ENCODE data around the gene TMEM184B. TPM values are rescaled to one million over a fixed set of nuclear protein-coding genes. Genes with fewer than 3 reads are reported as not detected.

The TMEM184B gene
- total RNA-seq: 22.6 TPM

DNA sequence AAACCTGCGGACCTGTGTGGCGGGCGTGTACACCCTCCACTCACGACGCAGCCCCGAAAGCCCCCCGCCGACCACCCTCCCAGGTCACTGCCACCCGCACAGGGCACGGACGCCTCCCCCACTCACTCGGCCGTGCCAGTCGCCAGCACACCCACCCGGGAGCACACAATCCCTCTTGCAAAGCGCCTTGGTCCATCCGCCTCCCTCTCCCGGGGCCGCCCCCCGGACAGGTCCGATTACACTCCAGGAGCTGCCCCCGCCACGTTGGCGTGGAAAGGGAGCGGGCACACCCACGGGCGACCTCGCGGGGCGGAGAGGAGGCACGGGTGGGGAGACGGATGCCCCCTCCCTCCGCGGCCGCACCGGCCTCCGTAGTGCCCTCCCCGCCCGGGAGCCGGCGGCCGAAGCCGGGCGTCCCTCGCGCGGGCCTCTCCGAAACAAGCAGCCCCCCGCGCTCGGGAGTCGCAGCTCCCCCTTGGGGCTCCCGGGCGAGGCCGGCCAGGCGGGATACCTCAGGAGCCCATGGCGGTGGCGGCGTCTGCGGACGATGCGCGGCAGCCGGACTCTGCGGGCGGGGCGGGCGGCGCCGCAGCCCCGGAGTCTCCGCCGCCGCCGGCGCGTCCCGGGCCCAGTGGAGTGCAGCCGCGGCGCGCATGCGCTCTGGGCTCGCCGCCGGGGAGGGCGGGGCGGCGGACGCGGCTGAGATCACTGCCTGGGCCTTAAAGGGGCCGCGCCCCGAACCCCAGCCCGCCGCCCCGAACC is at the start of gene TMEM184B:
Gene TMEM184B (minus strand): TSS at position 638 of the 762 bp plus-strand sequence. CDS start 25,049 bp downstream, outside the sequence.
- peak; percentile 82 for ATAC-seq

DNA sequence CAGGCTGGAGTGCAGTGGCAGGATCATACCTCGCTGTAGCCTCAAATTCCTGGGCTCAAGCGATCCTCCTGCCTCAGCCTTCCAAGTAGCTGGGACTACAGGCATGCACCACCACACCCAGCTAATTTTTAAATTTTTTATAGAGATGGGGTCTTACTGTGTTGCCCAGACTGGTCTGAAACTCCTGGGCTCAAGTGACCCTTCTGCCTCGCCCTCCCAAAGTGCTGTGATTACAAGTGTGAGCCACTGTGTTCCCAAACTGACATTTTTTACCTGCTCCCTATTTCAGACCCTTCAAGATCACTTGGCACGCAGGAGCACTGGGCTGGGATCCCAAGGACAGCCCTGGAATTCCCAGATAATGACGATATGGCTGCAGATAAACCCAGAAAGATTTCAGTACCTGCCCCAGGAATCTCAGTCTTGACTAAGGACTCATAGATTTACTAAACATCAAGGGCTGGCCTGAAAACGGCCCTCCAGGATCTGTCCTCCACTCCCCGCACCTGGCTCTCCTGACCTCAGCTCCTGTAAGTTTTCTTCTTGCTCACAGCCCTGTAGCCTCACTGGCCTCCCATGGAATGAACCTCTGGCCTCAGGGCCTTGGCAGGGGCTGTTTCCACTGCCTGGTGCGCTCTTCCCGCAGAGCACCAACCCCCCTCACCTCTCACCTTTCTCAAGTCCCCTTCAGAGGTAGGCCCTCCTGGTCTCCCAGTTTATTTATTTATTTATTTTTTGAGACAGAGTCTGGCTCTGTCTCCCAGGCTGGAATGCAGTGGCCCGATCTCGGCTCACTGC is 48.0 kb upstream of the TMEM184B start:
- ATAC-seq: no peak

GRCh38 chr22:38318792-38319773 is 46.3 kb upstream of the TMEM184B start:
- no peak for ATAC-seq

DNA sequence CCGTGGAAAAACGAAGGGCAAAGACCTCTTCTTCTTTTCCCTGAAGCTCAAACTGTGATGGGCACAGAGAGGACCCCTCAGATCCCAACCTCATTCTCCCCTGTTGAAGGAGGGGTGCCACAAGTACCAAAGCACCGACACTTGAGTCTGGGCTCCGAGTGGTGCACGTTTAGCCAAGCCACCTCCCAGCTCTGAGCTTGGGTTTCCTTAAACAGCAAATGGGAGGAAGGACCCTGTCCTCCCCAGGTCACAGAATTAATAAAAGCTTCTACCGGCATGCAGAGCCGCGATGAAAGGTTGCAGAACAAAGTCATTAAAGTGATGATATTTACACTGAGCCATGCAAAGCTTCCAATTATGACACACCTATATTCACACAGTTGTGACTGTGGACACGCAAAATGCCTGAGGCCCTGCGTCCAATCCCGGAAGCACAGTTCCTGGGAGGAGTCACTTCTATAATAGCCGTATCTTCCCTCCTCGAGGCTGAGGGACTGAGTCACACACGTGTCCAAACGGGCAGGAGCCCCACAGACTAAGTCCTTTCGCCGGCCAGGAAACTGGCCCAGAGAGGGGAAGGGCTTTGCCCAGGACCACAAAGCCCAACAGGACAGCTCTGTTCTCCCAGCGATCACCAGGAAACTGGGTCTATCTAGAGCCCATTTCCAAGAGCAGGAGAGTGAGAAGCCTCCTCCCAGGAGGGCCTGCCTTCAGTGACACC is 45.3 kb upstream of the TMEM184B start:
- peak; percentile 86 for ATAC-seq

DNA sequence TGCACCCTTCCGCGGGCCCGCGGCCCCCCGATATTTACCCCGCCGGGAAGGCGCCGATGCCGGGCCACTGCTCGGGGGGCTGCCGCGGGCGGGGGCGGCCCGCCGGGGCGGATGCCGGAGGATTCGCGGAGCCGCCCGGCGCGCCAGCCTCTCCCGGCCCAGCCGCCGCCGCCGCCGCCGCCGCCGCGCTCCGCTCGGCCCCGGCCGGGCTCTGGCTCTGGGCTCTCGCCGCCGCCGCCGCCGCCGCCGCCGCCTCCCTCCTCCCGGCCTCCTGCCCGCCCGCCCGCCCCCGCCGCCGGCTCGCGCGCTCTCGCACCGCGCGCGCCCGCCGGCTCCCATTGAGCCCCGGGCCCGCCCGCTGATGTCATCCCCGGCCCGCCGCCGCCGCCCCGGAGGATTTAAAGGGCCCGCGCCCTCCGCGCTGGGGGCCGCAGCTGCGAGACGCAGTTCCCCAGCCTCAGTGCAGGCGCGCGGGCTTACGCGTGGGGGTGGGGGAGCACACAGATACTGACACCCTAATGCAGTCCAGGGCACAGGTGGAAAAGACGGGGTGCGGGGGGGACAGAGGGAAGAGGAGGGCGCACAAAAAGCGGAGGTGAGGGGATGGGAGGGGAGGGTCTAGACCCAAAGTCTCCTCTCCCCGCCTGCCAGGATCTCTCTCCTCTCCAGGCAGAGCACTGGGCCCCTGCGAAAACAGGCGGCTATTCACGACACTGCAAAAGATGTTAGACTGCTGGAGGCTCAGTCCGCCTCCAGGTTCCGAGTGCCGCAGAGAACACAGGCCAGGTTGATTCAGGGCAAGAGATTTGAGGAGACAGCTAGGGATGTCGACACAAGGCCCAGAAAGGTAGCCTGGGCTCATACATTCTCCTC is 44.5 kb upstream of the TMEM184B start, which contains the start of gene CSNK1E:
Gene CSNK1E (minus strand): TSS at position 312 of the 873 bp plus-strand sequence. CDS start 3,276 bp downstream, outside the sequence.
- peak; percentile 52 for ATAC-seq

DNA sequence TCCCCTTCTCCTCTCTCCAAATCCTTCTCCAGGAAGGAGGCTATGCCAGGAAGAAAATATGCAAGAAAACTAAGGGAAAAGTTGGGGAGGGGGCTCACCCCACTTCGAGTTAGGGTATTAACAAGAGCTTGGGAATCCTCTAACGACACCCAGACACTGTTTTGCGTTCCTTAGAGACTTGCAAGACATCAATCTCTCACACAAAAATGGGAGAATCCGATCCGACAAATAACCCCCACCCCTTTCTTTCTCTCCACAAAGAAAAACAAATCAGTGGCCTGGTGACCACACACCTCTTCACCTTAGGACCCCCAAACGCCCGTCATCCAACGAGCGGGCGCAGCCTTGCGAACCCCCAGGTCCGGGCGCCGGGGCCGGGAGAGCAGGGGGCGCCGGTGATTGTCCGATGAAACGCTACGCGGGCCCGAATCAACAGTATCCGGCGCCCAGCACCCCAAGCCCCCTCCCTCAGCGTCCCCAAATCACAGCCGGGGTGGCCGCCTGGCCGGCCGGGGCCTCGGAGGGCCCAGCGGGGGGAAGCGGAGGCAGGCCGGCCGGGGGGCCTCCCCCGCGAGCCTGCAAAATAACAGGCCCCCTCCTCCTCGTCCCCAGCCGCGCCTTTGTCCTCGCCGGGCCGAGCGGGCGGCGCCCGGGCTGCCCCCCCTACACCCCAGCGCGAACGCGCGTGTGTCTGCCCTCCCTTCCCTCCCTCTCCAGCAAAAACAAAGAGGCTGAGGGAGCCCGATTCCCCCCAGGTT is 43.7 kb upstream of the TMEM184B start:
- ATAC-seq: peak; percentile 11

GRCh38 chr22:38315823-38316363 is 43.1 kb upstream of the TMEM184B start:
- no peak for ATAC-seq

GRCh38 chr22:38314933-38315822 is 42.4 kb upstream of the TMEM184B start:
- no peak for ATAC-seq

DNA sequence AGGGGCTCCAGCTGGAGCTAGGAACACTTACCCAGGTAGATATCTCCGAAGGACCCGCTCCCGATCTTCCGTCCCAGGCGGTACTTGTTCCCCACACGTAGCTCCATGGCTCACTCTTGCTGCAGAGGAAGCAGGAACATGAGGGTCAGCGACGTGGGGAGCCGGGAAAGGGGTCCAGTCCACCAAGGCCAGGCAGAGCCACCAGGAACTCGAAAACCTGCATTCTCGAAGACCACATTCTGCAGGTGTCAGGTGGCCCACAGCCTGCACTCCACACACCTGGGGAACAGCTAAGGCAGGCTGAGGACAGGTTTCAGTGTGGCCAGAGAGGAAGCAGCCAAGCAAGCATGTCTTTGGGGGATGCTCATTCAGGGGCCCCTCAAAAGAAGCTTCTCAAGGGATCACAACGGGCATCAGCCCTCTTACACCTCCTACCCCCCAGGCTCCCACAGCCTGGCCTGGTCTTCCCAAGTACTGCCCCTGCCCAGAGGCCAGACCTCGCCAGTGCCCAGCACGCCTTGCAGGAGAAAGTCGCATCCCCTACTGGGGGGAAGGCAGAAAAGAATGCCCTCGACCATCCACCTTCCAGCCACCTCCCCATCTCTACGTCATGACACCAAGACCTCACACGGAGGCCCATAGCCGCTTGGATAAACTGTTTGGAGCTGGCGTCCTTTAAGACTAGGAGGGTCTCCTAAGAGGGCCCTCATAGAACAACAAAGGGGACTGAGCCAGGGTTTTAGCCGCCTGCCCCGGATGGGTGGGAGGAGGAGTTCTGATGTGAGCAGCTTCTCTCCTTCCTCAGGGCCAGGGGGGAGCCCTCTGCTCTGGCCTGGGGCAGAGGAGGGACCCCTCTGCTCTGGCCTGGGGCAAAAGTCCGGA is 41.5 kb upstream of the TMEM184B start:
- no peak for ATAC-seq

DNA sequence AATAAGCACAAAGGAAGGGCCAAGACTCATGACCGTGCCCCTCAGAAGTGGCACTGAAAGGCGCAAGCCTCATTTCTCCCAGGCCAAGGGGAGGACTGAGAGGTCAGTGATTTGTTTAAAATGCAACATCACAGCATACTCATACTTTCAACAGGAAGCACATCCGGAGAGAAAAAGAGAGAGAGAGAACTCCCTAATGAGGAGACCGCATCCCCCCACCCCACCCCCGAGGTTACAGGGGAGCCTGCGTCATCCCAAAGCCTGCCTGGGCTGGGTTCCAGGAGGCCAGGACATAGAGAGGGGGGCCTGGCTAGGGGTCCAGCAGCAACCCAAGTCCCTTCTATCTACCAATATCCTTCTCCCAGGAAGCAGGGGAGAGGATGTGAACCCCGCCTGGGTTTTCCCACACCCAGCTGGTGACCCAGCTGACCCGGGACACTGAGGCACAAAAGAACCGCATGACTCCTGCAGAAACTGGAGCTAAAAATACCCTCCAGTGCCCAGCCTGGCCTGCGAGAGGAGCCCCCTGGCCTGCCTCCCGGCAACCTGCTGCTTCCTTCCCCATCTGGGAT is 40.7 kb upstream of the TMEM184B start:
- no peak for ATAC-seq

- ATAC-seq: no peak
These were observed 39.5 kb upstream of the TMEM184B start for GRCh38 chr22:38312261-38312800.

DNA sequence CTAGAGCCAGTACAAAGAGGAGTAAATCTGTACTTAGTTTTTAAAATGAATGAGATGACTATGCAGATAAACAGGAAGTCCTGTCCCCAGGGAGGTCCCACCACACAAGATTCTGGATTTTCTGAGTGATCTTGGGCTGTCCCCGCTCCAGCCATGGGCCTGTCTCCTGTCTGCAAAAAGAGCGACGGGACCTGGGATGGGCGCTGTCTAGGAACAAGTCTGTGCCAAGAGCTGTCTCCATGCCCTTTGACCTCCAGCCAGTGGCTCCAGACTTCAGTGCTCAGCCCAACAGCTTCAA is 38.5 kb upstream of the TMEM184B start:
- no peak for ATAC-seq

GRCh38 chr22:38310518-38311322 is 37.9 kb upstream of the TMEM184B start:
- no peak for ATAC-seq

- ATAC-seq: no peak
These were observed 37.1 kb upstream of the TMEM184B start for GRCh38 chr22:38309614-38310517.

Data from esophagus mucosa (tissue), 1 donor.